Breast epithelium (tissue), 4 donors: ENCODE results near the gene CHRM3. TPM values are rescaled to one million over a fixed set of nuclear protein-coding genes. Genes with fewer than 3 reads are reported as not detected.

Experiments used
- DNase-seq, 2 donors: peaks; one replicate each; pipeline ENCODE4 v3.0.0-alpha.2; 2019; ENCODE audit warnings: low spot score in 2 of 2
- H3K27ac ChIP-seq, 2 donors: fragments of 200-600 bp; sonication (generic) in 1 of 2; one replicate each; pipeline ENCODE4 v1.5.1; 2016 to 2019; ENCODE audit warnings: mild to moderate bottlenecking in 1 of 2
- H3K27me3 ChIP-seq, 2 donors: fragments of 200-600 bp; sonication (generic) in 1 of 2; one replicate each; pipeline versions ENCODE4 v1.5.1 to v1.6.0; 2017 to 2019; ENCODE audit warnings: control low read depth in 1 of 2, mild to moderate bottlenecking in 1 of 2
- H3K36me3 ChIP-seq: fragments of 200-600 bp; one replicate; pipeline ENCODE4 v1.5.1; 2019
- H3K4me1 ChIP-seq, 2 donors: fragments of 200-600 bp; sonication (generic); one replicate each; pipeline ENCODE4 v1.5.1; 2016 to 2019; ENCODE audit warnings: control low read depth in 1 of 2
- H3K4me3 ChIP-seq, 3 donors: fragments of 200-600 bp; sonication (generic); 1 replicate in 2 of 3; 2 replicates in 1 of 3; pipeline ENCODE4 v1.5.1; 2016 to 2019; ENCODE audit warnings: mild to moderate bottlenecking in 3 of 3, moderate library complexity in 2 of 3
- H3K9me3 ChIP-seq, 2 donors: fragments of 200-600 bp; sonication (generic) in 1 of 2; one replicate each; pipeline ENCODE4 v1.5.1; 2016 to 2019; ENCODE audit warnings: control low read depth in 1 of 2
- POLR2A ChIP-seq: fragments of 450-650 bp; IDR thresholded peaks from one replicate; pipeline ENCODE4 v1.6.1; 2016; ENCODE audit warnings: antibody characterized with exemption, mild to moderate bottlenecking, moderate library complexity
- POLR2AphosphoS5 ChIP-seq, 3 donors: sonication (generic); formaldehyde crosslinking; IDR thresholded peaks; one replicate each; pipeline ENCODE4 v1.6.1; 2017; ENCODE audit warnings: antibody characterized with exemption in 3 of 3
- intact Hi-C: fragments of 100-400 bp; cut with DNase I; formaldehyde crosslinking; loops from one replicate; pipeline ENCODE4 v1.15.1; 2023; ENCODE audit warnings: low total_unique reads
- total RNA-seq, 3 donors: library from RNA; depleted of rRNA; stranded (reverse); fragments of >200 nt; gene quantifications; one replicate each; pipeline ENCODE4 v1.1.0, GENCODE V29; 2016
- TF ChIP-seq, protein P1 (sequence below), 3 donors: fragments of 450-650 bp; IDR thresholded peaks; one replicate each; pipeline ENCODE4 v1.5.1; 2016 to 2017; ENCODE audit warnings: antibody characterized with exemption in 3 of 3, mild to moderate bottlenecking in 3 of 3, moderate library complexity in 3 of 3

Gene CHRM3
- total RNA-seq, 3 donors from 2014 or later = 1.6 to 4.8 (median 4.6) TPM

GRCh38 chr1:239421811-239422210, 35.4 kb downstream of the CHRM3 start:
- TF ChIP-seq POLR2A (no peak), POLR2AphosphoS5 (IDR thresholded peaks at IDR 0.05) (no peak)
- TF ChIP-seq, protein P1, sequence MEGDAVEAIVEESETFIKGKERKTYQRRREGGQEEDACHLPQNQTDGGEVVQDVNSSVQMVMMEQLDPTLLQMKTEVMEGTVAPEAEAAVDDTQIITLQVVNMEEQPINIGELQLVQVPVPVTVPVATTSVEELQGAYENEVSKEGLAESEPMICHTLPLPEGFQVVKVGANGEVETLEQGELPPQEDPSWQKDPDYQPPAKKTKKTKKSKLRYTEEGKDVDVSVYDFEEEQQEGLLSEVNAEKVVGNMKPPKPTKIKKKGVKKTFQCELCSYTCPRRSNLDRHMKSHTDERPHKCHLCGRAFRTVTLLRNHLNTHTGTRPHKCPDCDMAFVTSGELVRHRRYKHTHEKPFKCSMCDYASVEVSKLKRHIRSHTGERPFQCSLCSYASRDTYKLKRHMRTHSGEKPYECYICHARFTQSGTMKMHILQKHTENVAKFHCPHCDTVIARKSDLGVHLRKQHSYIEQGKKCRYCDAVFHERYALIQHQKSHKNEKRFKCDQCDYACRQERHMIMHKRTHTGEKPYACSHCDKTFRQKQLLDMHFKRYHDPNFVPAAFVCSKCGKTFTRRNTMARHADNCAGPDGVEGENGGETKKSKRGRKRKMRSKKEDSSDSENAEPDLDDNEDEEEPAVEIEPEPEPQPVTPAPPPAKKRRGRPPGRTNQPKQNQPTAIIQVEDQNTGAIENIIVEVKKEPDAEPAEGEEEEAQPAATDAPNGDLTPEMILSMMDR (IDR thresholded peaks at IDR 0.05) = no peak
- no peaks in the 10 kb centered on the region for H3K4me1 ChIP-seq
- no peaks in the 10 kb centered on the region for H3K9me3 ChIP-seq

DNA sequence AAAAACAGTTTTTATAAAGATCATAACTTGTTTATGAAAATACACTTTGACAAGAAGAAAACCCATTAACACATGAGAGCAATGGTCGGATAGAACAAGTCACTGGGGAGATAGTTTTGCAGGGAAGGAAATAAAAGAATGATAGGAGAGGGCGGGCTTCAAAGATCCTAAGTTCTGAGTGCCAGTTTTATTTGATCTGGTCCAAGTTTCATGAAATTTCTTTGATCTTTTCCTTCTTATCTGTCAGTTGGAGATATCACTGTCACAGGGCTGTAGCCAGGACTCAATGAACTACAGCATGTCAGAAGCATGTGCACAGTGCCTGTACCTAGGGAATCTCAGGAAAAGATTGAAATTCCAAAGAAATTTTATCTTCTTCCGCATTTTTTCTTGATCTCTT, 36.5 kb downstream of the CHRM3 start:
- no peak for DNase-seq
- no peaks in the 10 kb centered on the region for H3K4me1 ChIP-seq
- H3K4me3 ChIP-seq = no peak overlapping the region
- intact Hi-C loops = no loop called here
- H3K27ac ChIP-seq = no peak overlapping the region
- H3K27me3 ChIP-seq = no peaks in the 10 kb centered on the region
- H3K9me3 ChIP-seq = no peaks in the 10 kb centered on the region
- no peak for TF ChIP-seq POLR2A
- TF ChIP-seq, protein P1 (IDR thresholded peaks at IDR 0.05) = no peak
- TF ChIP-seq POLR2AphosphoS5 (IDR thresholded peaks at IDR 0.05) = no peak
- H3K36me3 ChIP-seq = no peaks in the 10 kb centered on the region

More at GRCh38 chr1:239421811-239422210, 35.4 kb downstream of the CHRM3 start:
- H3K27me3 ChIP-seq = no peaks in the 10 kb centered on the region
- H3K36me3 ChIP-seq = no peaks in the 10 kb centered on the region
- intact Hi-C loops = no loop called here
- DNase-seq = no peak
- H3K27ac ChIP-seq = no peak overlapping the region
- H3K4me3 ChIP-seq = no peak overlapping the region

DNA sequence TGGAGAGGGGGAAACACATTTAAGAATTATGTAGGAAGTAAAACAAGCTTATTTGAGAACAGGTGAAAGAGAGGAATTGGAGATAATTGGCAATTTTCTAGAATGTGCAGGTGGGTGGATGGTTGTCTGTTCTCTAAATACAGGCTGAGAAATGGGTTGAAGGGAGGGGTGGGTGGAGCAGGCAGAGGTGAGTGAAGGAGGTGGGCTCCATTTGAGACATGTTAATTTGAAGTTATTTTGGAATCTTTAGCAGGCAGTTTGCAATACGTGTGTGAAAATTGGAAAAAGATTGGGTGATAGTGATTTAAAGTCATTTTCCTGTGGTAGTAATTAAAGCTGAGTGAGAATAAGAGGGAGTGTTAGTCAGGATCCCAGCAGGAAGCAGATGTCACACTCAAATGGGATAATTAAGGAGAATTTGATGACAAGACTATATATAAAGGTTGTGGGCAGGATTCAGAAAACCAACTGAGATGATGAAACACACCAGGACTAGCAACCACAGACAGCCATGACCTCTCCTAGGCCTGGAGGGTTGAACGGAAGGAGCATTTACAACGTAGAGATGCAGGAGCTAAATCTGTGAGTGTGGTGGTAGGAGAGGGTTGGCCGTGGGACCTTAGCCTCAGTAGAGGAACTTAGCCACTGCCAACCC, 40.6 kb downstream of the CHRM3 start:
- intact Hi-C loops = no loop called here
- no peaks in the 10 kb centered on the region for H3K4me1 ChIP-seq
- no peak overlapping the region for H3K27ac ChIP-seq
- no peaks in the 10 kb centered on the region for H3K9me3 ChIP-seq
- no peaks in the 10 kb centered on the region for H3K36me3 ChIP-seq
- no peak overlapping the region for H3K4me3 ChIP-seq
- no peaks in the 10 kb centered on the region for H3K27me3 ChIP-seq
- no peak for DNase-seq
- no peak for TF ChIP-seq POLR2AphosphoS5 (IDR thresholded peaks at IDR 0.05)
- no peak for TF ChIP-seq POLR2A
- TF ChIP-seq, protein P1 (IDR thresholded peaks at IDR 0.05) = no peak

DNA sequence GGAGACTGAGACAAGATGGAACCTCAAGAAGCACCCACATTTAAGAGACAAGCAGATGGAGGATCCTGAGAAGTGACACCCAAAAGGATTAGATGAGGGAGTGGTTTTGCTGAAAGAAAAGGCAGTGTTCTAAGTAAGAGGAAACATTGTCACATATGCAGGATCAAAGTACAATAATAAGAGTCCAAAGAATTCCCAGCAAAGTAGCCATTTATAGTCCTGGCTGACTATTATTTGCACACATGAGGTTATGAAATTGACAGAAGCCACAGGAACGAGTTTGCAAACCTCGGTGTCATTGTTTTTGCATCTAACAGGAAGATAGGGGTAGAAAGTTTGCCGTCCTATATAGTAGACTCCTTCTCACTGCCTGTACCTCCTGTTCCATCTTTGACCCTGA, 41.3 kb downstream of the CHRM3 start:
- Histone ChIP-seq H3K27ac (no peak overlapping the region), H3K4me1 (no peaks in the 10 kb centered on the region), H3K4me3 (no peak overlapping the region), H3K27me3 (no peaks in the 10 kb centered on the region), H3K9me3 (no peaks in the 10 kb centered on the region), H3K36me3 (no peaks in the 10 kb centered on the region)
- DNase-seq = no peak
- intact Hi-C loops = no loop called here
- TF ChIP-seq POLR2AphosphoS5 (IDR thresholded peaks at IDR 0.05) (no peak), POLR2A (no peak)
- TF ChIP-seq, protein P1 (IDR thresholded peaks at IDR 0.05) = no peak

DNA sequence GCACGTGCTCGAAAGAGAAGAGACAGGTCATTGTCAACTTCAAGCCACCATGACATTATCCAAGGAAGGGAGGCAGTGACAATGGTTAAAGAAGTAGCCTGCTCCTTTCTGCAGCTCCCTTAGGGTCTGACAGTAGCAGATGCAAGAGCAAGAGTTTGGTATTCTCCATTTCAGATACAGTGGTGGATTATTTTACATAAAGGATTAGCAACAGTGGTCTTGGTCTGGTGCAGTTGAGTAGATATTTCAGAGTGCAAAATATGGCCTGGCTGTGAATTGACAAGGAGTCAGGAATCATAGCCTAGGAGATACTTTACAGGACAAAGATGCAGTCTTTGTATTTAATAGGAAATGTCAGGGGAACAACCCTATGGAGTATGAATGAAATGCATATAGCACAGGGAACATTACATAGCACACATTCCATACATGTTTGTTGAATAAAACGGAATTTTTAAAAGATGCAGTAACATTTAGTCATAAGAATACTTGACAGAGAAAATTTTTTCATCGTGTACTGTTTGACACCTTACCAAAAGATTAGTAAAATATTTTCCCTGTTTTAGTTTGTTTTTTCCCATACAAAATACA, 41.8 kb downstream of the CHRM3 start:
- Histone ChIP-seq H3K4me3 (no peak overlapping the region), H3K36me3 (no peaks in the 10 kb centered on the region), H3K4me1 (no peaks in the 10 kb centered on the region), H3K27ac (no peak overlapping the region), H3K9me3 (no peaks in the 10 kb centered on the region), H3K27me3 (no peaks in the 10 kb centered on the region)
- no peak for DNase-seq
- TF ChIP-seq, protein P1 (IDR thresholded peaks at IDR 0.05) = no peak
- TF ChIP-seq POLR2A = no peak
- TF ChIP-seq POLR2AphosphoS5 (IDR thresholded peaks at IDR 0.05) = no peak
- intact Hi-C loops = no loop called here
